IPS DF 6.9 (cell line): ENCODE measurements around the gene ZXDC.
A peak's percentile ranks its signal among the peaks of the same experiment; 100 is the strongest.

ENCODE experiments used
- DNase-seq: peaks from one replicate; pipeline ENCODE4 v3.0.0-alpha.2; 2013; ENCODE audit warnings: low read depth, low spot score
- H3K27ac ChIP-seq: one replicate; pipeline ENCODE4 v1.5.1; 2013; ENCODE audit warnings: low read length, control low read depth
- H3K27me3 ChIP-seq: 2 replicates; pipeline ENCODE4 v1.6.1; 2013; ENCODE audit warnings: mild to moderate bottlenecking, low read length; ENCODE audit not compliant: control insufficient read depth, insufficient read depth
- H3K36me3 ChIP-seq: 2 replicates; pipeline ENCODE4 v1.6.1; 2013; ENCODE audit warnings: low read length; ENCODE audit not compliant: control insufficient read depth, insufficient read depth
- H3K4me1 ChIP-seq: 2 replicates; pipeline ENCODE4 v1.6.1; 2013; ENCODE audit warnings: low read length; ENCODE audit not compliant: control insufficient read depth, insufficient read depth
- H3K4me3 ChIP-seq: 2 replicates; pipeline ENCODE4 v1.5.1; 2013; ENCODE audit warnings: mild to moderate bottlenecking, low read length
- H3K9me3 ChIP-seq: 2 replicates; pipeline ENCODE4 v1.6.1; 2013; ENCODE audit warnings: low read length, inconsistent platforms; ENCODE audit not compliant: control insufficient read depth, insufficient read depth
- WGBS: extraction: QIAGEN DNeasy Blood & Tissue Kit; methylation state at CpG from one replicate; pipeline ENCODE4 v1.1.7; 2013; ENCODE audit warnings: mixed read lengths, missing lambda C conversion rate; ENCODE audit not compliant: insufficient read length, insufficient coverage; 5-methylcytosine and 5-hydroxymethylcytosine counted together

Gene ZXDC

GRCh38 chr3:126401611-126402160, 74.0 kb downstream of the ZXDC start:
- DNase-seq = no peak
- no peak overlapping the region for H3K4me3 ChIP-seq
- WGBS = no CpG with 5 or more reads among the region's 8 CpGs
- no peaks in the 10 kb centered on the region for H3K27me3 ChIP-seq
- H3K9me3 ChIP-seq = no peaks in the 10 kb centered on the region
- no peak overlapping the region for H3K27ac ChIP-seq
- H3K4me1 ChIP-seq = no peaks in the 10 kb centered on the region
- no peaks in the 10 kb centered on the region for H3K36me3 ChIP-seq

- Histone ChIP-seq H3K9me3 (no peaks in the 10 kb centered on the region), H3K27me3 (peaks cover 4% of the 10 kb centered on the region; the same call in 1 of the 2 replicates), H3K36me3 (no peaks in the 10 kb centered on the region), H3K4me1 (no peaks in the 10 kb centered on the region), H3K4me3 (no peak overlapping the region), H3K27ac (no peak overlapping the region)
- DNase-seq = no peak
- no CpG with 5 or more reads among the region's 4 CpGs for WGBS
Observed at GRCh38 chr3:126399756-126400155, 75.9 kb downstream of the ZXDC start.

GRCh38 chr3:126399351-126399735, 76.3 kb downstream of the ZXDC start:
- no peaks in the 10 kb centered on the region for H3K9me3 ChIP-seq
- no peaks in the 10 kb centered on the region for H3K4me1 ChIP-seq
- WGBS = no CpG with 5 or more reads among the region's 1 CpG
- no peak overlapping the region for H3K4me3 ChIP-seq
- H3K27me3 ChIP-seq = peaks cover 4% of the 10 kb centered on the region; the same call in 1 of the 2 replicates
- DNase-seq = no peak
- no peak overlapping the region for H3K27ac ChIP-seq
- H3K36me3 ChIP-seq = no peaks in the 10 kb centered on the region

GRCh38 chr3:126398423-126399350, 77.0 kb downstream of the ZXDC start:
- Histone ChIP-seq H3K4me3 (no peak overlapping the region), H3K27ac (no peak overlapping the region), H3K27me3 (peaks cover 10% of the 10 kb centered on the region; the same call in 1 of the 2 replicates), H3K9me3 (no peaks in the 10 kb centered on the region), H3K36me3 (no peaks in the 10 kb centered on the region), H3K4me1 (no peaks in the 10 kb centered on the region)
- DNase-seq = no peak
- WGBS = no CpG with 5 or more reads among the region's 14 CpGs

- no peak for DNase-seq
- Histone ChIP-seq H3K36me3 (no peaks in the 10 kb centered on the region), H3K4me3 (no peak overlapping the region), H3K9me3 (no peaks in the 10 kb centered on the region), H3K27me3 (peaks cover 13% of the 10 kb centered on the region; the same call in 1 of the 2 replicates), H3K27ac (no peak overlapping the region), H3K4me1 (no peaks in the 10 kb centered on the region)
- WGBS = no CpG with 5 or more reads among the region's 13 CpGs
Observed at GRCh38 chr3:126397610-126398422, 77.9 kb downstream of the ZXDC start.

GRCh38 chr3:126396536-126396935, 79.2 kb downstream of the ZXDC start:
- no peaks in the 10 kb centered on the region for H3K4me1 ChIP-seq
- no peaks in the 10 kb centered on the region for H3K9me3 ChIP-seq
- WGBS = no CpG with 5 or more reads among the region's 5 CpGs
- H3K27me3 ChIP-seq = peaks cover 13% of the 10 kb centered on the region; the same call in 1 of the 2 replicates
- no peak for DNase-seq
- H3K27ac ChIP-seq = no peak overlapping the region
- H3K4me3 ChIP-seq = no peak overlapping the region
- H3K36me3 ChIP-seq = no peaks in the 10 kb centered on the region

GRCh38 chr3:126395846-126396513, 79.7 kb downstream of the ZXDC start:
- Histone ChIP-seq H3K4me3 (no peak overlapping the region), H3K27ac (no peak overlapping the region), H3K9me3 (no peaks in the 10 kb centered on the region), H3K4me1 (no peaks in the 10 kb centered on the region), H3K27me3 (peaks cover 13% of the 10 kb centered on the region; the same call in 1 of the 2 replicates), H3K36me3 (no peaks in the 10 kb centered on the region)
- no peak for DNase-seq
- no CpG with 5 or more reads among the region's 6 CpGs for WGBS

- Histone ChIP-seq H3K4me3 (peak overlapping the region; percentile 20; the same call in 1 of the 2 replicates), H3K36me3 (no peaks in the 10 kb centered on the region), H3K27ac (no peak overlapping the region), H3K27me3 (peaks cover 13% of the 10 kb centered on the region; the same call in 1 of the 2 replicates), H3K4me1 (no peaks in the 10 kb centered on the region), H3K9me3 (no peaks in the 10 kb centered on the region)
- no CpG with 5 or more reads among the region's 30 CpGs for WGBS
- no peak for DNase-seq
Observed at GRCh38 chr3:126394977-126395321, 80.7 kb downstream of the ZXDC start.

GRCh38 chr3:126394179-126394976, 81.3 kb downstream of the ZXDC start, which contains the start of gene CFAP100:
Gene CFAP100 (plus strand): TSS chr3:126394909. CDS start chr3:126396001, 1,092 bp downstream.
- DNase-seq = peak; percentile 52

More at GRCh38 chr3:126394179-126394976, 81.3 kb downstream of the ZXDC start, which contains the start of gene CFAP100:
- Histone ChIP-seq H3K4me3 (peak within 1 kb of the TSS; percentile 20; the same call in 1 of the 2 replicates), H3K4me1 (peaks cover 3% of the 10 kb centered on the region), H3K36me3 (no peaks in the 10 kb centered on the region), H3K9me3 (no peaks in the 10 kb centered on the region), H3K27ac (no peak within 1 kb of the TSS), H3K27me3 (peaks cover 13% of the 10 kb centered on the region; the same call in 1 of the 2 replicates)
- no CpG with 5 or more reads among the region's 43 CpGs for WGBS
